22Rv1 (cell line): Measurements from ENCODE around the gene PCCA.

Experiments
- CTCF ChIP-seq: fragments of 450-650 bp; IDR thresholded peaks from 2 replicates; pipeline ENCODE4 v1.5.1; 2017; ENCODE audit warnings: mild to moderate bottlenecking
- ZFX ChIP-seq: fragments of 450-650 bp; IDR thresholded peaks from 2 replicates; pipeline ENCODE4 v1.6.1; 2017; ENCODE audit warnings: antibody characterized with exemption, borderline replicate concordance

- TF ChIP-seq CTCF (no peak), ZFX (no peak)
Observed at GRCh38 chr13:100534911-100535310, 446.0 kb downstream of the PCCA start.
